Testis (tissue), 2 donors: ENCODE data around the gene ASCC1.

ENCODE experiments used
- POLR2A ChIP-seq: fragments of 450-650 bp; IDR thresholded peaks from one replicate; pipeline ENCODE4 v1.6.1; 2017; ENCODE audit warnings: antibody characterized with exemption, mild to moderate bottlenecking, moderate library complexity
- TF ChIP-seq, protein P1 (sequence below), 3 experiments: fragments of 450-650 bp in 2 of 3; fragments of 200-600 bp in 1 of 3; sonication (generic) in 1 of 3; IDR thresholded peaks; one replicate each; pipeline ENCODE4 v1.5.1; 2016 to 2019; ENCODE audit warnings: antibody characterized with exemption in 3 of 3, mild to moderate bottlenecking in 2 of 3, moderate library complexity in 1 of 3

DNA sequence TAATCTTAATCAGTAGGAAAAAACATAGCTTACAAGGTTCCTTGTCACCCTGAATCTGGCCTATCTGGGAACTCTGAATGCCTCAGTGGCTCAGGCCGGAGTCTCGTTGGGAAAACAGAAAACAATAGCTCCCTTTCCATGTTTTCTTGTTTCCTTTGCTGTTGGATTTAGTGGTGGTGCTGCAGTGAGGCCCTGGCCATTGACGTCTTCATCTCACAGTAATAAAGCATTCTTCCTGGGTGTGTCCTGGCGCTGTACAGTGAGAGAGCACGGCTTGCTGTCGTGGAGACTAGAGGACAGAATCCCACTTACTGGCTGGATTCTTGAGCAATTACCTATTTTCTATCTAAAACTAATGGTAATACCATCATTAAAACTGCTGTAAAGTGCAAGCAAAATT is 126.5 kb downstream of the ASCC1 start:
- TF ChIP-seq, protein P1, sequence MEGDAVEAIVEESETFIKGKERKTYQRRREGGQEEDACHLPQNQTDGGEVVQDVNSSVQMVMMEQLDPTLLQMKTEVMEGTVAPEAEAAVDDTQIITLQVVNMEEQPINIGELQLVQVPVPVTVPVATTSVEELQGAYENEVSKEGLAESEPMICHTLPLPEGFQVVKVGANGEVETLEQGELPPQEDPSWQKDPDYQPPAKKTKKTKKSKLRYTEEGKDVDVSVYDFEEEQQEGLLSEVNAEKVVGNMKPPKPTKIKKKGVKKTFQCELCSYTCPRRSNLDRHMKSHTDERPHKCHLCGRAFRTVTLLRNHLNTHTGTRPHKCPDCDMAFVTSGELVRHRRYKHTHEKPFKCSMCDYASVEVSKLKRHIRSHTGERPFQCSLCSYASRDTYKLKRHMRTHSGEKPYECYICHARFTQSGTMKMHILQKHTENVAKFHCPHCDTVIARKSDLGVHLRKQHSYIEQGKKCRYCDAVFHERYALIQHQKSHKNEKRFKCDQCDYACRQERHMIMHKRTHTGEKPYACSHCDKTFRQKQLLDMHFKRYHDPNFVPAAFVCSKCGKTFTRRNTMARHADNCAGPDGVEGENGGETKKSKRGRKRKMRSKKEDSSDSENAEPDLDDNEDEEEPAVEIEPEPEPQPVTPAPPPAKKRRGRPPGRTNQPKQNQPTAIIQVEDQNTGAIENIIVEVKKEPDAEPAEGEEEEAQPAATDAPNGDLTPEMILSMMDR (IDR thresholded peaks at IDR 0.05) = no peak
- no peak for TF ChIP-seq POLR2A
